Gastroesophageal sphincter (tissue), 4 donors: ENCODE measurements around the gene MORC1. TPM values are rescaled to one million over a fixed set of nuclear protein-coding genes. Genes with fewer than 3 reads are reported as not detected.

Experiments used
- ATAC-seq: fragments of 150-250 bp; one replicate; pipeline ENCODE4 v1.9.1; 2016; ENCODE audit warnings: mild to moderate bottlenecking, moderate library complexity
- H3K27ac ChIP-seq, 4 donors: fragments of 200-600 bp; sonication (generic) in 3 of 4; 1 replicate in 3 of 4; 2 replicates in 1 of 4; pipeline ENCODE4 v1.5.1; 2016 to 2019
- H3K27me3 ChIP-seq: fragments of 200-600 bp; sonication (generic); one replicate; pipeline ENCODE4 v1.5.1; 2019
- H3K36me3 ChIP-seq, 2 donors: fragments of 200-600 bp; sonication (generic); one replicate each; pipeline ENCODE4 v1.5.1; 2019; ENCODE audit warnings: control low read depth in 1 of 2
- H3K4me1 ChIP-seq, 3 donors: fragments of 200-600 bp; sonication (generic); 1 replicate in 2 of 3; 2 replicates in 1 of 3; pipeline ENCODE4 v1.5.1; 2016 to 2019; ENCODE audit warnings: control low read depth in 2 of 3
- H3K4me3 ChIP-seq, 2 donors: fragments of 200-600 bp; sonication (generic); one replicate each; pipeline ENCODE4 v1.5.1; 2019; ENCODE audit warnings: mild to moderate bottlenecking in 1 of 2, moderate library complexity in 1 of 2
- H3K9me3 ChIP-seq, 3 donors: fragments of 200-600 bp; sonication (generic); one replicate each; pipeline ENCODE4 v1.5.1; 2017 to 2019; ENCODE audit warnings: control low read depth in 2 of 3
- EP300 ChIP-seq: sonication (generic); formaldehyde crosslinking; IDR thresholded peaks from one replicate; pipeline ENCODE4 v1.6.1; 2017; ENCODE audit warnings: antibody characterized with exemption, mild to moderate bottlenecking
- POLR2A ChIP-seq, 2 donors: fragments of 450-650 bp; IDR thresholded peaks; one replicate each; pipeline ENCODE4 v1.6.1; 2017; ENCODE audit warnings: antibody characterized with exemption in 2 of 2, mild to moderate bottlenecking in 2 of 2, moderate library complexity in 1 of 2
- POLR2AphosphoS5 ChIP-seq: sonication (generic); formaldehyde crosslinking; IDR thresholded peaks from one replicate; pipeline ENCODE4 v1.6.1; 2017; ENCODE audit warnings: antibody characterized with exemption
- WGBS, 2 donors: methylation state at CpG; one replicate each; pipeline ENCODE4 v1.1.5; 2018; ENCODE audit warnings: low coverage in 1 of 2; 5-methylcytosine and 5-hydroxymethylcytosine counted together
- total RNA-seq, 4 donors: library from RNA; depleted of rRNA; stranded (reverse); fragments of >200 nt; gene quantifications; one replicate each; pipeline ENCODE4 v1.1.0, GENCODE V29; 2016
- TF ChIP-seq, protein P1 (sequence below), 4 experiments: fragments of 200-600 bp in 2 of 4; fragments of 450-650 bp in 2 of 4; sonication (generic) in 1 of 4; IDR thresholded peaks; one replicate each; pipeline ENCODE4 v1.5.1; 2017 to 2019; ENCODE audit warnings: antibody characterized with exemption in 4 of 4, mild to moderate bottlenecking in 2 of 4, moderate library complexity in 2 of 4

The MORC1 gene
- total RNA-seq, 4 donors from 2014 or later = not detected

DNA sequence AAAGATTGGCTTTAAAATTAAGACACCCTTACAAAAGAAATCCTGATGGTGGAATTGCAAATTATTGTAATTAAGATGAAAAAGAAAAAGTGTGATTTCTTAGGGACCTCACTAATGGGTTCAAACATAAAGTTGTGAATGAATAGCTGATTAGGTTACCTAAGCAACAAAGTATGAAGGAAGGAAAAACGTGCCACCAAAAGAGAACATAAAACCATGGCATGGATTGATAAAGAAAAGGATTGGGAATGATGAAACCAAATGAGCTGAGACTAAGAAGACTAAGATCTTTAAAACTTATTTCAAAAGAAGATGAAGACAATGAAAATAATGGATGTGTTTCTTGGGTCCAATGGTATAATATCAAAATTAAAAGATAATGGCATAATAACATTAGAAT lies 132.1 kb downstream of the MORC1 start:
- no peaks in the 10 kb centered on the region for H3K27me3 ChIP-seq
- no peaks in the 10 kb centered on the region for H3K9me3 ChIP-seq
- TF ChIP-seq, protein P1, sequence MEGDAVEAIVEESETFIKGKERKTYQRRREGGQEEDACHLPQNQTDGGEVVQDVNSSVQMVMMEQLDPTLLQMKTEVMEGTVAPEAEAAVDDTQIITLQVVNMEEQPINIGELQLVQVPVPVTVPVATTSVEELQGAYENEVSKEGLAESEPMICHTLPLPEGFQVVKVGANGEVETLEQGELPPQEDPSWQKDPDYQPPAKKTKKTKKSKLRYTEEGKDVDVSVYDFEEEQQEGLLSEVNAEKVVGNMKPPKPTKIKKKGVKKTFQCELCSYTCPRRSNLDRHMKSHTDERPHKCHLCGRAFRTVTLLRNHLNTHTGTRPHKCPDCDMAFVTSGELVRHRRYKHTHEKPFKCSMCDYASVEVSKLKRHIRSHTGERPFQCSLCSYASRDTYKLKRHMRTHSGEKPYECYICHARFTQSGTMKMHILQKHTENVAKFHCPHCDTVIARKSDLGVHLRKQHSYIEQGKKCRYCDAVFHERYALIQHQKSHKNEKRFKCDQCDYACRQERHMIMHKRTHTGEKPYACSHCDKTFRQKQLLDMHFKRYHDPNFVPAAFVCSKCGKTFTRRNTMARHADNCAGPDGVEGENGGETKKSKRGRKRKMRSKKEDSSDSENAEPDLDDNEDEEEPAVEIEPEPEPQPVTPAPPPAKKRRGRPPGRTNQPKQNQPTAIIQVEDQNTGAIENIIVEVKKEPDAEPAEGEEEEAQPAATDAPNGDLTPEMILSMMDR (IDR thresholded peaks at IDR 0.05) = no peak
- no peak for TF ChIP-seq POLR2AphosphoS5
- no peak for ATAC-seq
- no peak overlapping the region for H3K27ac ChIP-seq
- no peaks in the 10 kb centered on the region for H3K4me1 ChIP-seq
- no peaks in the 10 kb centered on the region for H3K36me3 ChIP-seq
- 17 to 60% methylated on average over 1 of the region's 1 CpG for WGBS, 2 donors
- no peak overlapping the region for H3K4me3 ChIP-seq

DNA sequence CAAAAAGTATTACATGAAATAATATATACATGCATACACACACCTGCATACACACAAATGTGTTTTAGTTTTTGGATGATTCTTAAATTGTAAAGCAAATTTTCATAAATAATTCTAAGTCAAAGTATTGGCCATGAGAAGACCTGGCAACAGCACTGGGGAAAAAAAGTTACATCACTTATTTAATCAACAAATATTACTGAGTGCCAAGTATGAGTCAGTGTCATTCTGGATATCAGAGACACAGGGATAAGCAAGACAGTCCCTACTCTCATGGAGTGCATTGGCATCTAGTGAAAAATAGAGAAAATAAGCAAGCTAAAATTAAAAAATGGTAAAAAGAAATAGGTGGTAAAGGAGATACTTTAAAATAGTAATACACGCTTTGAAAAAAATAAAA lies 134.9 kb downstream of the MORC1 start:
- ATAC-seq = no peak
- WGBS, 2 donors = 86 to 100% methylated on average over 1 of the region's 1 CpG
- no peaks in the 10 kb centered on the region for H3K9me3 ChIP-seq
- no peaks in the 10 kb centered on the region for H3K36me3 ChIP-seq
- no peak for TF ChIP-seq POLR2AphosphoS5
- TF ChIP-seq POLR2A (IDR thresholded peaks at IDR 0.05) = no peak
- no peak for TF ChIP-seq EP300
- TF ChIP-seq, protein P1 (IDR thresholded peaks at IDR 0.05) = no peak
- no peak overlapping the region for H3K27ac ChIP-seq
- H3K4me3 ChIP-seq = no peak overlapping the region
- no peaks in the 10 kb centered on the region for H3K4me1 ChIP-seq
- H3K27me3 ChIP-seq = no peaks in the 10 kb centered on the region

DNA sequence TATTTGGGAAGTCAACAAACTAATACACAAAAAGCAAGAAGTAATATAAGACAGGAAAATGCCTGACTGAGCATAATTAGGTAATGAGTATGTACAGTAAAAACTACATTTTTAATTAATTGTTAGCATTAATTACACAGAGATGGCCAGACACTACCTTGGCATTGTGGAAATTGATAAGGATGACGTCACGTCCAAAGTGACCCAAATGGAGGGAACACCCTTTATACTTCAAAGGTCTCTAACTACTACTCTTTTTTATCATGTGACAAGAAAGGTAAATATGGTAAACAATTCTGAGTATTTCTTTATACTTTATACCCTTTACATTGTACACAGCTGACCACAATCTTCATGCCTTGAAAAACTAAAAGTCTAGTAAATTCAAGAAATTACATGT lies 141.9 kb downstream of the MORC1 start:
- Histone ChIP-seq H3K36me3 (no peaks in the 10 kb centered on the region), H3K4me1 (no peaks in the 10 kb centered on the region), H3K27me3 (no peaks in the 10 kb centered on the region), H3K9me3 (no peaks in the 10 kb centered on the region), H3K27ac (no peak overlapping the region), H3K4me3 (no peak overlapping the region)
- WGBS, 2 donors = 82 to 91% methylated on average over 2 of the region's 2 CpGs
- no peak for ATAC-seq
- no peak for TF ChIP-seq POLR2AphosphoS5
- no peak for TF ChIP-seq POLR2A (IDR thresholded peaks at IDR 0.05)
- TF ChIP-seq, protein P1 (IDR thresholded peaks at IDR 0.05) = no peak
- no peak for TF ChIP-seq EP300

DNA sequence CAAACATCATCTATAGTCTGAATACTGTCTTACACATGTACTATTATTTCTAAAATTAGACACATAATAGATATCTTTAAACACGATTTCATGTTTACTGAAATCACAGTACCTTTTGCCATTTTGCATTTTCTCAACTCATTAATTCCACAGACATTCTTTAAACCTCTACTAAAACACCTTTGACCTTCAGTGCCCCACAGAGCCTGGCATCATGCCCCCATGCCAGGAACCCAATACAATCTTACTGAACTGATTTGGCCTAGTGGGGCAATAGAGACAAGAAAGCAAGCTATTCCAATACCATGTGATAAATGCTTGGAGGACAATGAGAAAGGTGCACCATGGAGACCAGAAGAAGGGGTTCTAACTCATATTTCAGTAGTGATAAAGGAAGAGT lies 144.9 kb downstream of the MORC1 start:
- Histone ChIP-seq H3K4me1 (no peaks in the 10 kb centered on the region), H3K27me3 (no peaks in the 10 kb centered on the region), H3K9me3 (no peaks in the 10 kb centered on the region), H3K36me3 (no peaks in the 10 kb centered on the region), H3K27ac (no peak overlapping the region), H3K4me3 (no peak overlapping the region)
- 59 to 88% methylated on average over 1 of the region's 1 CpG for WGBS, 2 donors
- no peak for ATAC-seq
- TF ChIP-seq, protein P1 (IDR thresholded peaks at IDR 0.05) = no peak

DNA sequence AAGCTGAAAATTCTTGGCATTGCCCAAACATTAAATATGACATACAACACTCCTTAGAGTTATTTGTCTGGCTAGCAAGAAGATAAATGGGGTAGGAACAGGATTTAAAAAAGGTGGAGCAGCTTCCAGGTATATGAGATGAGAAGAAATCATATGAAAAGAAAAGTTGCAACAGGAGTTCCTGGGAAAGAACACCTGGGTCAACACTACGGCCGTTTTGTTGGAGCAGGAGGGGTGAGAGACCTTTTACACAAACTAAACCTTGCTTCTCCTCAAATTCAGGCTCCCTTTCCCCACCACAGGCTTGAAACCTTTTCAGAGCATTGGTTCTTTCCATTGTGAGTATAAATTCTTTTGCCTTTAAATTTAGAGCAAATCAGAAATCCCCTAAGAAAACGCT lies 145.5 kb downstream of the MORC1 start:
- Histone ChIP-seq H3K36me3 (no peaks in the 10 kb centered on the region), H3K27me3 (no peaks in the 10 kb centered on the region), H3K4me3 (no peak overlapping the region), H3K4me1 (no peaks in the 10 kb centered on the region), H3K9me3 (no peaks in the 10 kb centered on the region), H3K27ac (no peak overlapping the region)
- TF ChIP-seq POLR2A (IDR thresholded peaks at IDR 0.05) = no peak
- TF ChIP-seq EP300 = no peak
- TF ChIP-seq, protein P1 (IDR thresholded peaks at IDR 0.05) = no peak
- no peak for ATAC-seq
- 76 to 82% methylated on average over 3 of the region's 3 CpGs for WGBS, 2 donors
